Upper lobe of left lung (tissue), 4 donors: ENCODE data around the gene FKBP5.

Source experiments
- EP300 ChIP-seq, 4 donors: sonication (generic); formaldehyde crosslinking; IDR thresholded peaks; one replicate each; pipeline ENCODE4 v1.5.1; 2017; ENCODE audit warnings: antibody characterized with exemption in 4 of 4, control low read depth in 2 of 4
- POLR2A ChIP-seq, 4 donors: fragments of 450-650 bp; IDR thresholded peaks; one replicate each; pipeline ENCODE4 v1.5.1; 2016 to 2017; ENCODE audit warnings: antibody characterized with exemption in 4 of 4, mild to moderate bottlenecking in 2 of 4
- TF ChIP-seq, protein P1 (sequence below), 6 experiments: fragments of 450-650 bp in 4 of 6; fragments of 200-600 bp in 2 of 6; sonication (generic) in 2 of 6; IDR thresholded peaks; one replicate each; pipeline ENCODE4 v1.5.1; 2016 to 2019; ENCODE audit warnings: antibody characterized with exemption in 6 of 6

DNA sequence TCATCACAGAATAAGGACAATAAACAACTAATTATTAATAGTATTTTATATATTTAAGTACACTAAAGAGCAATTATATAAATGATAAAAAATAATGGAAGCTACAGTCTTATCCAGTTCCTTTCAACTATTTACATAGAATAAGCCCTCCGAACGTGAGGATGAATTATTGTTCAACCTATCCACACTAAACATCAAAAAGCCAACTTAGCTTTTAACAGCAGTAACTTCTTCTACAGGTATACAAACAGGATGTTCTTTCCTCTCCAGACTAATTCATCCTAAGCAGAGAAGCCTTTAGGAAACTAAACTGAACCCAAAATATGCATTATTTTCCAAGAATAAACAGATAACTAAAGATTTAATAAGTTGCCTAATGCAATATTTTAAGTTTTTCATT, 2.3 kb downstream of the FKBP5 start:
- TF ChIP-seq POLR2A (IDR thresholded peaks at IDR 0.05): peak in 1 of 4 donors; percentile 31
- TF ChIP-seq, protein P1, sequence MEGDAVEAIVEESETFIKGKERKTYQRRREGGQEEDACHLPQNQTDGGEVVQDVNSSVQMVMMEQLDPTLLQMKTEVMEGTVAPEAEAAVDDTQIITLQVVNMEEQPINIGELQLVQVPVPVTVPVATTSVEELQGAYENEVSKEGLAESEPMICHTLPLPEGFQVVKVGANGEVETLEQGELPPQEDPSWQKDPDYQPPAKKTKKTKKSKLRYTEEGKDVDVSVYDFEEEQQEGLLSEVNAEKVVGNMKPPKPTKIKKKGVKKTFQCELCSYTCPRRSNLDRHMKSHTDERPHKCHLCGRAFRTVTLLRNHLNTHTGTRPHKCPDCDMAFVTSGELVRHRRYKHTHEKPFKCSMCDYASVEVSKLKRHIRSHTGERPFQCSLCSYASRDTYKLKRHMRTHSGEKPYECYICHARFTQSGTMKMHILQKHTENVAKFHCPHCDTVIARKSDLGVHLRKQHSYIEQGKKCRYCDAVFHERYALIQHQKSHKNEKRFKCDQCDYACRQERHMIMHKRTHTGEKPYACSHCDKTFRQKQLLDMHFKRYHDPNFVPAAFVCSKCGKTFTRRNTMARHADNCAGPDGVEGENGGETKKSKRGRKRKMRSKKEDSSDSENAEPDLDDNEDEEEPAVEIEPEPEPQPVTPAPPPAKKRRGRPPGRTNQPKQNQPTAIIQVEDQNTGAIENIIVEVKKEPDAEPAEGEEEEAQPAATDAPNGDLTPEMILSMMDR (IDR thresholded peaks at IDR 0.05): no peak
- no peak for TF ChIP-seq EP300 (IDR thresholded peaks at IDR 0.05)
